A549 (cell line): ENCODE measurements around the gene COMTD1. TPM values are rescaled to one million over a fixed set of nuclear protein-coding genes. Genes with fewer than 3 reads are reported as not detected.

ENCODE experiments used
- CBX8 ChIP-seq: fragments of 200-600 bp; sonication (generic); IDR thresholded peaks from 2 replicates; pipeline ENCODE4 v1.6.1; 2016
- CHD4 ChIP-seq: fragments of 200-600 bp; sonication (generic); IDR thresholded peaks from 2 replicates; pipeline ENCODE4 v1.6.1; 2016; ENCODE audit warnings: antibody characterized with exemption, mild to moderate bottlenecking, borderline replicate concordance
- CTCF ChIP-seq: fragments of >200 bp; sonication (Bioruptor Twin); formaldehyde crosslinking; IDR thresholded peaks from 3 replicates; pipeline ENCODE4 v1.5.1; 2016
- E2F6 ChIP-seq: IDR thresholded peaks from 2 replicates; pipeline ENCODE4 v1.6.1; 2012; ENCODE audit warnings: low read depth, borderline replicate concordance
- EHF ChIP-seq: fragments of 250-450 bp; sonication (Bioruptor Pico); IDR thresholded peaks from 2 replicates; pipeline ENCODE4 v1.5.0; 2020; ENCODE audit warnings: mild to moderate bottlenecking
- ELK1 ChIP-seq: fragments of 150-350 bp; IDR thresholded peaks from 2 replicates; pipeline ENCODE4 v1.6.1; 2014; ENCODE audit warnings: low read depth, mild to moderate bottlenecking, low read length
- FOSB ChIP-seq: fragments of 250-450 bp; sonication (Bioruptor Pico); IDR thresholded peaks from 2 replicates; pipeline ENCODE4 v1.5.0; 2020; ENCODE audit warnings: mild to moderate bottlenecking, moderate library complexity
- FOSL2 ChIP-seq, 2 experiments: fragments of 450-650 bp in 1 of 2; fragments of >200 bp in 1 of 2; sonication (Bioruptor Twin) in 1 of 2; formaldehyde crosslinking; IDR thresholded peaks; 2 replicates each; pipeline versions ENCODE4 v1.5.0 to v1.6.1; 2016 to 2020; ENCODE audit warnings: mild to moderate bottlenecking in 1 of 2, moderate library complexity in 1 of 2
- FOXS1 ChIP-seq: fragments of 250-450 bp; sonication (Bioruptor Pico); IDR thresholded peaks from 2 replicates; pipeline ENCODE4 v1.5.0; 2020; ENCODE audit warnings: mild to moderate bottlenecking, moderate library complexity
- HEYL ChIP-seq: fragments of 250-450 bp; sonication (Bioruptor Pico); IDR thresholded peaks from 2 replicates; pipeline ENCODE4 v1.8.0; 2021; ENCODE audit warnings: mild to moderate bottlenecking, moderate library complexity
- HMGXB4 ChIP-seq: fragments of 250-450 bp; sonication (Bioruptor Pico); IDR thresholded peaks from 2 replicates; pipeline ENCODE4 v1.5.0; 2021; ENCODE audit warnings: mild to moderate bottlenecking, moderate library complexity, borderline replicate concordance
- KDM1A ChIP-seq: fragments of 200-600 bp; sonication (generic); IDR thresholded peaks from 2 replicates; pipeline ENCODE4 v1.6.1; 2016; ENCODE audit warnings: low read depth, mild to moderate bottlenecking
- MAX ChIP-seq: IDR thresholded peaks from 2 replicates; pipeline ENCODE4 v1.6.1; 2012
- MAZ ChIP-seq: fragments of 150-350 bp; IDR thresholded peaks from 2 replicates; pipeline ENCODE4 v1.6.1; 2014; ENCODE audit warnings: antibody characterized with exemption, low read depth, low read length, borderline replicate concordance
- MYC ChIP-seq: IDR thresholded peaks from 2 replicates; pipeline ENCODE4 v1.6.1; 2012; ENCODE audit warnings: mild to moderate bottlenecking, inconsistent platforms, low read length, improper control_type of control experiment, borderline replicate concordance
- NPAS2 ChIP-seq: fragments of 250-450 bp; sonication (Bioruptor Pico); IDR thresholded peaks from 2 replicates; pipeline ENCODE4 v1.8.0; 2022; ENCODE audit warnings: mild to moderate bottlenecking, moderate library complexity, borderline replicate concordance
- PHF8 ChIP-seq: fragments of 200-600 bp; sonication (generic); IDR thresholded peaks from 2 replicates; pipeline ENCODE4 v1.6.1; 2016; ENCODE audit warnings: low read depth, mild to moderate bottlenecking, antibody characterized with exemption, moderate library complexity, borderline replicate concordance
- POLR2A ChIP-seq: IDR thresholded peaks from 2 replicates; pipeline ENCODE4 v1.6.1; 2012; ENCODE audit warnings: mild to moderate bottlenecking, low read length
- POLR2AphosphoS2 ChIP-seq: conservative IDR thresholded peaks from 2 replicates; pipeline ENCODE4 v1.6.1; 2012; ENCODE audit warnings: low read length, improper control_type of control experiment, inconsistent platforms
- RAD21 ChIP-seq, 2 experiments: fragments of >200 bp in 1 of 2; sonication (Bioruptor Twin) in 1 of 2; formaldehyde crosslinking in 1 of 2; IDR thresholded peaks in 1 of 2; conservative IDR thresholded peaks in 1 of 2; 2 replicates in 1 of 2; 3 replicates in 1 of 2; pipeline ENCODE4 v1.6.1; 2012 to 2018; ENCODE audit warnings: inconsistent platforms in 1 of 2
- RCOR1 ChIP-seq: fragments of 150-350 bp; IDR thresholded peaks from 2 replicates; pipeline ENCODE4 v1.6.1; 2014; ENCODE audit warnings: antibody characterized with exemption, low read length, low read depth
- REST ChIP-seq: fragments of 200-600 bp; sonication (generic); IDR thresholded peaks from 2 replicates; pipeline ENCODE4 v1.6.1; 2016; ENCODE audit warnings: antibody characterized with exemption, mild to moderate bottlenecking, moderate library complexity
- SMC3 ChIP-seq: fragments of >200 bp; sonication (Bioruptor Twin); formaldehyde crosslinking; IDR thresholded peaks from 3 replicates; pipeline ENCODE4 v1.6.1; 2018; ENCODE audit warnings: inconsistent platforms
- TFCP2L1 ChIP-seq: fragments of 250-450 bp; sonication (Bioruptor Pico); IDR thresholded peaks from 2 replicates; pipeline ENCODE4 v1.5.0; 2021; ENCODE audit warnings: mild to moderate bottlenecking
- TP53 ChIP-seq: fragments of 250-450 bp; sonication (Bioruptor Pico); IDR thresholded peaks from 2 replicates; pipeline ENCODE4 v1.5.0; 2021; ENCODE audit warnings: mild to moderate bottlenecking, moderate library complexity
- ZC3H11A ChIP-seq: fragments of 450-650 bp; IDR thresholded peaks from 2 replicates; pipeline ENCODE4 v1.6.1; 2014; ENCODE audit warnings: antibody characterized with exemption, mild to moderate bottlenecking
- ZFP36 ChIP-seq: fragments of 450-650 bp; IDR thresholded peaks from 2 replicates; pipeline ENCODE4 v1.6.1; 2014; ENCODE audit warnings: borderline replicate concordance; ENCODE audit not compliant: partially characterized antibody
- ZNF302 ChIP-seq: fragments of 250-450 bp; sonication (Bioruptor Pico); IDR thresholded peaks from 2 replicates; pipeline ENCODE4 v1.9.0; 2021; ENCODE audit warnings: inconsistent platforms, mild to moderate bottlenecking, moderate library complexity
- ZSCAN20 ChIP-seq: fragments of 250-450 bp; sonication (Bioruptor Pico); IDR thresholded peaks from 2 replicates; pipeline ENCODE4 v1.8.0; 2022; ENCODE audit warnings: mild to moderate bottlenecking, moderate library complexity
- polyA plus RNA-seq, 4 experiments: library from polyadenylated mRNA; depleted of rRNA in 3 of 4; stranded (reverse); fragments of >200 nt; fragmentation: RNase III in 1 of 4; extraction: RNeasy Plus Mini Kit Qiagen cat#74134 plus additional on column Dnase treatment in 1 of 4; gene quantifications; 2 replicates in 3 of 4; 3 replicates in 1 of 4; pipeline ENCODE4 v1.2.3, GENCODE V29; 2011 to 2017
- TF ChIP-seq, protein P1 (sequence below): fragments of >200 bp; sonication (Bioruptor Twin); formaldehyde crosslinking; IDR thresholded peaks from 3 replicates; pipeline ENCODE4 v1.6.1; 2016
- TF ChIP-seq, protein P2 (sequence below): fragments of >200 bp; sonication (Bioruptor Twin); formaldehyde crosslinking; IDR thresholded peaks from 2 replicates; pipeline ENCODE4 v1.6.1; 2016

COMTD1 gene
- polyA plus RNA-seq, 2 of the 4 experiments (the other 2 are of a cell fraction): 9.8 to 34.2 TPM

DNA sequence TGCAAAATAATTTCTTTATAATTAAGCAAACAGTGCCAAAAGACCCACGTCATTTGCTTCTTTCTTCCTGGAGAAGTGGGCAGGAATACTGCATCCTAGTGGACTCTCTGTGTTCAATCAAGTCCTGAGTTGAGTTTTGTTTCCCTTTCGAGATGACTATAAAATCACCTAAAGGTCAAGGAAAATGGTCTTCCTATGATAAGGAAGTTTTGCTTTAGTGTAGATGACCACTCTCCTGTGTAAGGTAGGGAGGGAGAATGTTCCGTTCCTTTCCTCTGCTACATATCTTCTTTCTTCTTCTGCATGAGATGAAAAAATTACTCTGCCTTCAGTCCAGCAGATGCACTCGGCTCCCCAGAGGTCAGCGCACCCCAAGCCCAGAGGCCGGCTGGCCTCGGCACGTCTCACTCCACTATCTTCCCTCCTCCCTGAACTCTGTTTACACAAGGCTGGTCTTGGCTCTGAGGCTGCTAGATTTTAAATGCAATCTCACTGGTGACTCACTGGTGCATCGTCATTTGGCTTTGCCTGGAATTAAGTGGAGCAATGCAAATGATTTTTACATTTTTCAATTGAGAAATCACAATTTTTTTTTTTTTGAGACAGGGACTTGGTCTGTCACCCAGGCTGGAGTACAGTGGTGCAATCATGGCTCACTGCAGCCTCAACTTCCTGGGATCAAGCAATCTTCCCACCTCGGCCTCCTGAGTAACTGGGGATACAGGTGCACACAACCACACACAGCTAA is 43.8 kb downstream of the COMTD1 start (continued):
- no peak for TF ChIP-seq HMGXB4 (CRISPR knock-in tag)
- TF ChIP-seq EHF: no peak
- peak in 1 of 2 experiments; percentile 18; a peak in 1 of 5 replicates for TF ChIP-seq RAD21 (conservative IDR thresholded peaks at IDR 0.05 in 1 of 2, IDR thresholded peaks at IDR 0.05 in 1 of 2)
- TF ChIP-seq PHF8: no peak
- peak; percentile 28 for TF ChIP-seq SMC3
- TF ChIP-seq TFCP2L1 (CRISPR knock-in tag): no peak
- no peak for TF ChIP-seq ZNF302
- TF ChIP-seq NPAS2: no peak
- TF ChIP-seq TP53: no peak
- no peak for TF ChIP-seq KDM1A
- TF ChIP-seq ZSCAN20 (CRISPR knock-in tag): no peak
- no peak for TF ChIP-seq CBX8
- no peak for TF ChIP-seq HEYL (CRISPR knock-in tag)
- TF ChIP-seq E2F6: no peak
- TF ChIP-seq REST: no peak
- TF ChIP-seq ZFP36: no peak
- no peak for TF ChIP-seq POLR2AphosphoS2
- TF ChIP-seq CHD4: no peak
- TF ChIP-seq FOXS1 (CRISPR knock-in tag): no peak
- TF ChIP-seq, protein P1, sequence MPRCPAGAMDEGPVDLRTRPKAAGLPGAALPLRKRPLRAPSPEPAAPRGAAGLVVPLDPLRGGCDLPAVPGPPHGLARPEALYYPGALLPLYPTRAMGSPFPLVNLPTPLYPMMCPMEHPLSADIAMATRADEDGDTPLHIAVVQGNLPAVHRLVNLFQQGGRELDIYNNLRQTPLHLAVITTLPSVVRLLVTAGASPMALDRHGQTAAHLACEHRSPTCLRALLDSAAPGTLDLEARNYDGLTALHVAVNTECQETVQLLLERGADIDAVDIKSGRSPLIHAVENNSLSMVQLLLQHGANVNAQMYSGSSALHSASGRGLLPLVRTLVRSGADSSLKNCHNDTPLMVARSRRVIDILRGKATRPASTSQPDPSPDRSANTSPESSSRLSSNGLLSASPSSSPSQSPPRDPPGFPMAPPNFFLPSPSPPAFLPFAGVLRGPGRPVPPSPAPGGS: peak; percentile 49; the same call in 1 of the 3 replicates
- TF ChIP-seq, protein P2, sequence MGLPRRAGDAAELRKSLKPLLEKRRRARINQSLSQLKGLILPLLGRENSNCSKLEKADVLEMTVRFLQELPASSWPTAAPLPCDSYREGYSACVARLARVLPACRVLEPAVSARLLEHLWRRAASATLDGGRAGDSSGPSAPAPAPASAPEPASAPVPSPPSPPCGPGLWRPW: peak; percentile 83
- no peak for TF ChIP-seq ELK1
- TF ChIP-seq MAX: peak; percentile 81
- TF ChIP-seq MAZ: no peak
- peak; percentile 25; the same call in 1 of the 2 replicates for TF ChIP-seq POLR2A
- TF ChIP-seq FOSB (CRISPR knock-in tag): no peak
- peak; percentile 42 for TF ChIP-seq CTCF
- no peak for TF ChIP-seq RCOR1
- TF ChIP-seq MYC: no peak
- TF ChIP-seq ZC3H11A: no peak
- peak; percentile 90 for TF ChIP-seq FOSL2 (IDR thresholded peaks at IDR 0.05)
- peak; percentile 98 for TF ChIP-seq FOSL2 (CRISPR knock-in tag; IDR thresholded peaks at IDR 0.05)
